Sigmoid colon (tissue), 4 donors: ENCODE data around the gene ABCA5.

Experiments used
- CTCF ChIP-seq, 4 experiments: fragments of 450-650 bp in 3 of 4; fragments of 200-600 bp in 1 of 4; IDR thresholded peaks; one replicate each; pipeline ENCODE4 v1.5.1; 2016 to 2019; ENCODE audit warnings: antibody characterized with exemption in 4 of 4, mild to moderate bottlenecking in 3 of 4, moderate library complexity in 2 of 4
- EP300 ChIP-seq, 4 donors: sonication (generic); formaldehyde crosslinking; IDR thresholded peaks; one replicate each; pipeline ENCODE4 v1.6.1; 2017; ENCODE audit warnings: antibody characterized with exemption in 4 of 4
- POLR2A ChIP-seq, 2 donors: fragments of 450-650 bp; IDR thresholded peaks; one replicate each; pipeline ENCODE4 v1.6.1; 2016; ENCODE audit warnings: antibody characterized with exemption in 2 of 2, mild to moderate bottlenecking in 2 of 2, moderate library complexity in 2 of 2
- POLR2AphosphoS5 ChIP-seq, 4 donors: sonication (generic); formaldehyde crosslinking; IDR thresholded peaks; one replicate each; pipeline ENCODE4 v1.6.1; 2017; ENCODE audit warnings: antibody characterized with exemption in 4 of 4

DNA sequence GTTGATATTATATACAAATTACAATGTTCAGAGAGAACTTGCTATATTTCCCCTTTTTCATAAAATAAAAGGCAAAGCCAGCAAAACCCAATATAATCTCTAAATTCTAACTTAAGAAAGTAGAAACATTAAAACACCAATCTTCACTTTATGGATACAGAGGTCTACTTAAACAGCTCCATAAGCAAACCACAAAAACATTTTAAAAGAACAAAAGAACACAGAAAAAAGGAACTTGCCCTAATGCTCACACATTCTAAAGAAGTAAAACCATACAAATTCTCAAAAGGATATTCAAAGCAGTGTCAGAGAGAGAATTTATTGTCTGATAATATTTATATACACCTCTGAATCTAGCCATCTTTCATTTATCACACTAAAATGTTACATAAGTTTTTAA lies 98.9 kb downstream of the ABCA5 start:
- no peak for TF ChIP-seq POLR2A (IDR thresholded peaks at IDR 0.05)
- TF ChIP-seq CTCF (IDR thresholded peaks at IDR 0.05) = no peak
- TF ChIP-seq POLR2AphosphoS5 (IDR thresholded peaks at IDR 0.05) = no peak
- TF ChIP-seq EP300 (IDR thresholded peaks at IDR 0.05) = no peak
